Measurements from ENCODE around the gene RPL41. TPM values are rescaled to one million over a fixed set of nuclear protein-coding genes. Genes with fewer than 3 reads are reported as not detected.
"Not testable (repeated sequence)": the region's sequence is repeated elsewhere in the genome, so short reads cannot be mapped to it uniquely, and the experiment has no call there.

The RPL41 gene
- 8,175 TPM for polyA plus RNA-seq (2012; ENCODE audit: missing spikeins)

DNA sequence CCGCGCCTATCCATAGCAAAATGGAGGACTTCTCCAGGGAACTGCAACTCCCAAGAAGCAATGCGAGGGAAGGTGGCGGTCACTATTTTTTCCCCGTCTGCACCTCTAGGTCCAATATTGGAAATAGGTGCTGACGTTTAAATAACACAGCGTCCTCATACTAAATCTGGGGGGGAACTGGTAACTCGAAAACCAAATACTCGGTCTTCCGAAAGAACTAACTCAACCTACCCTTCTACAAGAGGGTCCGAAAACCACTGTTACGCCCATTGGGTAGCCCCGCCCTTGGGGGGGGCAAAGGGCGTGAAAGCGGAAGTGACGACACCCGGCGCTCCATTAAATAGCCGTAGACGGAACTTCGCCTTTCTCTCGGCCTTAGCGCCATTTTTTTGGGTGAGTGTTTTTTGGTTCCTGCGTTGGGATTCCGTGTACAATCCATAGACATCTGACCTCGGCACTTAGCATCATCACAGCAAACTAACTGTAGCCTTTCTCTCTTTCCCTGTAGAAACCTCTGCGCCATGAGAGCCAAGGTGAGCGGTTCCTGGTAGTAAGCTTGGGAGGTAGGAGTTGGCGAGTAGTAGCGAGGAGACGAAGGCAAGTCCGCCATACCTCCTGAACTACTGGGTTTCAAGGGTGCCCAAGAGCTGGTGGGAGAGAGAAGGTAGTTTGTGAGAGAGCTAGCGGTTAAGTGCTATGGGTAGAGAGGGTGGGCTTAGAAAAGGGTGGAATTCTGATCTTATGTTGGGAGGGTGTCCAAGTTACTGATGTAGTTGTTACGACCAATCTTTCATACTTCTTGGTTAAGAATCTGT is at the start of gene RPL41:
Gene RPL41 (plus strand): TSS at position 367 of the 815 bp plus-strand sequence.
- FAIRE-seq (peak; percentile 89), DNase-seq (ENCODE audit: insufficient read length) (peak; percentile 63)
- TF ChIP-seq TAF1 (IDR thresholded peaks at IDR 0.05; ENCODE audit: borderline replicate concordance, low read depth, low read length), result peak; percentile 97
- peak; percentile 100 for TF ChIP-seq POLR2AphosphoS5 (IDR thresholded peaks at IDR 0.05; ENCODE audit: low read depth, low read length)
- peak; percentile 100 for TF ChIP-seq POLR2A (IDR thresholded peaks at IDR 0.05; ENCODE audit: low read depth, low read length)

DNA sequence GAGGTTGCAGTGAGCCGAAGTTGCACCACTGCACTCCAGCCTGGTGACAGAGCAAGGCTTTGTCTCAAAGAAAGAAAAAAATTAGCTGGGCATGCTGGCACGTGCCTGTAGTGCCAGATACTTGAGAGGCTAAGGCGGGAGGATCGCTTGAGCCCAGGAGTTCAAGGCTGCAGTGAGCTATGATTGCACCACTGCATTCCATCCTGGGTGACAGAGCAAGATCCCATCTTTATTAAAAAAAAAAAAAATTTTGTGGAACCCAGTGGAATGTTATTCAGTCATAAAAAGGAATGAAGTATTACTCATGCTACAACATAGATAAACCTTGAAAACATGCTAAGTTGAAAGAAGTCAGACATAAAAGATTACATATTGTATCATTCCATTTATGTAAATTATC is 44.8 kb upstream of the RPL41 start:
- TF ChIP-seq POLR2A (IDR thresholded peaks at IDR 0.05; ENCODE audit: low read depth, low read length) (no peak), TAF1 (IDR thresholded peaks at IDR 0.05; ENCODE audit: borderline replicate concordance, low read depth, low read length) (no peak), POLR2AphosphoS5 (IDR thresholded peaks at IDR 0.05; ENCODE audit: low read depth, low read length) (no peak)
- no peak for FAIRE-seq
- no peak for DNase-seq (ENCODE audit: insufficient read length)

DNA sequence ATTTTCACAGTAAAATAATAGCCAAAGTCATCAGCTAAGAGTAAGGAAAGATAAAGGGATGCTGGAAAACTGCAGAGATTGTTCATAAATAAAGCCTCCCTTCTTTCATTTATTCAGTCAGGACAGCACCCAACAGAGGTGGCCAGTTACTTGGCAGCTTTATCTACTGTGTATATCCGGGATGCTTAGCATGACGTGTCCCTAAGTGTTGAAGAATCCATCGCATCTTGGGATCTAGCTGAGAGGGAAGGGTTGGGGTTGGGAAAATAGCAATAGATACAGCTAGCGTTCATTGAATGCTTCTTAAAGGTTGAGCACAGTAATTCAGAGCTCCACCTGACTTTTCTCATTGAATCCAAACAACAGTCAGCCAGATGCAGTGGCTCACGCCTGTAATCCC is 42.0 kb upstream of the RPL41 start:
- TF ChIP-seq POLR2AphosphoS5 (IDR thresholded peaks at IDR 0.05; ENCODE audit: low read depth, low read length) (no peak), TAF1 (IDR thresholded peaks at IDR 0.05; ENCODE audit: borderline replicate concordance, low read depth, low read length) (no peak), POLR2A (IDR thresholded peaks at IDR 0.05; ENCODE audit: low read depth, low read length) (no peak)
- FAIRE-seq (no peak), DNase-seq (ENCODE audit: insufficient read length) (no peak)

DNA sequence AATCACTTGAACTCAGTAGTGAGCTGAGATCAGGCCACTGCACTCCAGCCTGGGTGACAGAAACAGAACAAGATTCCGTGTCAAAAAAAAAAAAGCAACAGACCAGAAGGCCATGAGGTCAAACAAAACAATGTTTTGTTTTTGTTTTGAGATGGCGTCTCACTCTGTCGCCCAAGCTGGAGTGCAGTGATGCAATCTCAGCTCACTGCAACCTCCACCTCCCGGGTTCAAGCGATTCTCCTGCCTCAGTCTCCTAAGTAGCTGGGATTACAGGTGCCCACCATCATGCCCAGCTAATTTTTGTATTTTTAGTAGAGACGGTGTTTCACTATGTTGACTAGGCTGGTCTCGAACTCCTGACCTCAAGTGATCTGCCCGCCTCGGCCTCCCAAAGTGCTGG is 38.5 kb upstream of the RPL41 start:
- DNase-seq (ENCODE audit: insufficient read length); FAIRE-seq: not testable (repeated sequence)

DNA sequence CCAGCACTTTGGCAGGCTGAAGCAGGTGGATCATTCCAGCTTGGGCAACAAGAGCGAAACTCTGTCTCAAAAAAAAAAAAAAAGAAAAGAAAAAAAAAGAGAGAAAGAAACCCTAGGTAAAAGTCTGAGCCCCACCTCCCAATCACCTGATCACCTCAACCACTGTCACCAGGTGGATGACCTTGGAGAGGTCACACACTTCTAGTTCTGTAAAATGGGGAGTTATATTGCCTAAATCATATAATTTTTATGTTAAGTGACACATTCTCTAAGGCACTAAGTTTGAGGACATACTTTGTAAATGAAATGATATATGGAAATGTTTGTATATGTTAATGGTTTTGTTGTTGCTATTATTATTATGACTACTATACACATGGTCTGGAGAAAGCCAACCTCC is 38.0 kb upstream of the RPL41 start:
- no peak for FAIRE-seq
- no peak for DNase-seq (ENCODE audit: insufficient read length)
- TF ChIP-seq POLR2AphosphoS5 (IDR thresholded peaks at IDR 0.05; ENCODE audit: low read depth, low read length) (no peak), TAF1 (IDR thresholded peaks at IDR 0.05; ENCODE audit: borderline replicate concordance, low read depth, low read length) (no peak), POLR2A (IDR thresholded peaks at IDR 0.05; ENCODE audit: low read depth, low read length) (no peak)

DNA sequence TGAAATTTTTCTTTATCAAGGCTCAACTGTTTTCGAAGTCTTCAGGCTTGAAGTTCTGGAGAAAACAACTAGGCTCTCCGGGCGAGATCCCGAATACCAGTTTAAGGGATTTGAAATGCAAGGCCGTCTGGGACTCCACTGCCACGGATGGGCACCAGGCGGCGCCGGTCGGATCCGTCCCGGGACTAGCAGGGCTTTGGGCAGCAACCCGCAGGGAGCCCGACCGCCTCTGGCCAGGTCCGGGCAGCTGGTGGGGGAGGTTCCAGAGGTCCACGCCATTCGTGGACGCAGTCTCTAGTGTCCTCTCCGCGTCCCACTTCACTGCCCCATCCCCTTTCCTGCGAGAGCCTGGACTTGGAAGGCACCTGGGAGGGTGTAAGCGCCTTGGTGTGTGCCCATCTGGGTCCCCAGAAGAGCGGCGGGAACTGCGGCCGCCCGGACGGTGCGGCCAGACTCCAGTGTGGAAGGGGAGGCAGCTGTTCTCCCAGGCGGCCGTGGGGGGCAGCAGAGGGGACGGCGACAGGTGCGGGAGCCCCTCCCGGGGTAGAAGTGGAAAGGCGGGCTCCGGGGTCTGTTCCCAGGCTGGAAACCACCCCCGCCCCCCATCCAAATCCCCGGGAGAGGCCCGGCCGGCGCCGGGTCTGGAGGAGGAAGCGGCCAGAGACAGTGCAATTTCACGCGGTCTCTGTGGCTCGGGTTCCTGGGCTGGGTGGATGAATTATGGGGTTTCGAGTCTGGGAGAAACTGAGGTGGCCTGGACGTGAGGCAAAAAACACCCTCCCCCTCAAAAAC is 37.3 kb upstream of the RPL41 start:
- FAIRE-seq, result peak; percentile 14
- peak; percentile 81 for DNase-seq (ENCODE audit: insufficient read length)
- TF ChIP-seq POLR2AphosphoS5 (IDR thresholded peaks at IDR 0.05; ENCODE audit: low read depth, low read length), result no peak
- TF ChIP-seq POLR2A (IDR thresholded peaks at IDR 0.05; ENCODE audit: low read depth, low read length), result no peak
- TF ChIP-seq TAF1 (IDR thresholded peaks at IDR 0.05; ENCODE audit: borderline replicate concordance, low read depth, low read length), result no peak

DNA sequence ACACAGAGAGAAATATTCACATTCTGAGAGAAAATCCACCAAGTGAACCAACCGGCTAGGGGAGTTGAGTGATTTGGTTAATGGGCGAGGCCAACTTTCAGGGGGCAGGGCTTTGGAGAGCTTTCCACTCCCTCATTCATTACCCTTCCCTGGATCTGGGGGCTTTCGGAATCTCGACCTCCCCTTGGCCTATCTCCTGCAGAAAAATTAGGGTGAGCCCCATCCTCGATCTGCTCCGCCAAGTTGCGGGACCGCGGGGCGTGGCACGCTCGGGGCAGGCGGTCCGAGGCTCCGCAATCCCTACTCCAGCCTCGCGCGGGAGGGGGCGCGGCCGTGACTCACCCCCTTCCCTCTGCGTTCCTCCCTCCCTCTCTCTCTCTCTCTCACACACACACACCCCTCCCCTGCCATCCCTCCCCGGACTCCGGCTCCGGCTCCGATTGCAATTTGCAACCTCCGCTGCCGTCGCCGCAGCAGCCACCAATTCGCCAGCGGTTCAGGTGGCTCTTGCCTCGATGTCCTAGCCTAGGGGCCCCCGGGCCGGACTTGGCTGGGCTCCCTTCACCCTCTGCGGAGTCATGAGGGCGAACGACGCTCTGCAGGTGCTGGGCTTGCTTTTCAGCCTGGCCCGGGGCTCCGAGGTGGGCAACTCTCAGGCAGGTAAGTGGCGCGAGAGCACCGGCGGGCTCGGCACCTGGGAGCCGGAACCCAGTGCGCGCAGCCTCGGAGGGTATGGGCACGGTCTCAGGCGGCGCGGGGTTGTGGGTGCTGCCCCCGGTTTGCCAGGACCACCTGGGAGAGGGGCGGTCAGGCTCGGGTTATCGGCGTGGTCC is 36.5 kb upstream of the RPL41 start, which contains the start of gene ERBB3:
Gene ERBB3 (plus strand): TSS at position 443 of the 833 bp plus-strand sequence. CDS start 136 bp downstream, at position 579.
- DNase-seq (ENCODE audit: insufficient read length) (peak; percentile 58), FAIRE-seq (no peak)
- TF ChIP-seq POLR2A (IDR thresholded peaks at IDR 0.05; ENCODE audit: low read depth, low read length) (no peak), POLR2AphosphoS5 (IDR thresholded peaks at IDR 0.05; ENCODE audit: low read depth, low read length) (no peak), TAF1 (IDR thresholded peaks at IDR 0.05; ENCODE audit: borderline replicate concordance, low read depth, low read length) (no peak)

DNA sequence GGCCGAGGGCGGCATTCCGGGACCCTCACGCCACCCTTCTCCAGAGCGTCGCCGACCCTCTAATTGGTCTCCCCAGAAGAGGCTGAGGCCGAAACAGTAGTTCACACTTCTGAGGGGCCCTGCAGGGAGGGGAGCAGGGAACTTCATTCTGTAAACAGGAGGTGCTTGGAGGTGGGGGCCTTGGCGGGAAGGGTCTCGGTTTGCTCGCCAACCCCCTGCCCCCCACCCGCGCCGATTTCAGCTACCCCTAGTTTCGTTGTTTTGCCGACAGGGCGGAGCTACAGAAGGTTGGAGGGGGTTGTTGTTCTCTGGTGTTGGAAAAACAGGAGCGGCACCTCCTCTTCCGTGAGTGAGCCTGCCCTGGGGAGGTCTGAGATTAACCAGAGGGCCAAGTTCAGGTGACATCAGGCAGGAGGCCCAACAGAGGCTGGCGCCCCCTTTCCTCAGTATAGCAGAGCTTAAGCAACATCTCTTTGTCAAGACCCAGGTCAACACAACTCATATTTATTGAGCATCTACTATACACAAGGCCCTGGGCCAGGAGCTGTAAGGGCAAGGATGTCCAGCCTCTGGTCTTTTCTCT is 35.8 kb upstream of the RPL41 start:
- TF ChIP-seq POLR2A (IDR thresholded peaks at IDR 0.05; ENCODE audit: low read depth, low read length) (no peak), TAF1 (IDR thresholded peaks at IDR 0.05; ENCODE audit: borderline replicate concordance, low read depth, low read length) (no peak), POLR2AphosphoS5 (IDR thresholded peaks at IDR 0.05; ENCODE audit: low read depth, low read length) (no peak)
- no peak for DNase-seq (ENCODE audit: insufficient read length)
- FAIRE-seq, result no peak

DNA sequence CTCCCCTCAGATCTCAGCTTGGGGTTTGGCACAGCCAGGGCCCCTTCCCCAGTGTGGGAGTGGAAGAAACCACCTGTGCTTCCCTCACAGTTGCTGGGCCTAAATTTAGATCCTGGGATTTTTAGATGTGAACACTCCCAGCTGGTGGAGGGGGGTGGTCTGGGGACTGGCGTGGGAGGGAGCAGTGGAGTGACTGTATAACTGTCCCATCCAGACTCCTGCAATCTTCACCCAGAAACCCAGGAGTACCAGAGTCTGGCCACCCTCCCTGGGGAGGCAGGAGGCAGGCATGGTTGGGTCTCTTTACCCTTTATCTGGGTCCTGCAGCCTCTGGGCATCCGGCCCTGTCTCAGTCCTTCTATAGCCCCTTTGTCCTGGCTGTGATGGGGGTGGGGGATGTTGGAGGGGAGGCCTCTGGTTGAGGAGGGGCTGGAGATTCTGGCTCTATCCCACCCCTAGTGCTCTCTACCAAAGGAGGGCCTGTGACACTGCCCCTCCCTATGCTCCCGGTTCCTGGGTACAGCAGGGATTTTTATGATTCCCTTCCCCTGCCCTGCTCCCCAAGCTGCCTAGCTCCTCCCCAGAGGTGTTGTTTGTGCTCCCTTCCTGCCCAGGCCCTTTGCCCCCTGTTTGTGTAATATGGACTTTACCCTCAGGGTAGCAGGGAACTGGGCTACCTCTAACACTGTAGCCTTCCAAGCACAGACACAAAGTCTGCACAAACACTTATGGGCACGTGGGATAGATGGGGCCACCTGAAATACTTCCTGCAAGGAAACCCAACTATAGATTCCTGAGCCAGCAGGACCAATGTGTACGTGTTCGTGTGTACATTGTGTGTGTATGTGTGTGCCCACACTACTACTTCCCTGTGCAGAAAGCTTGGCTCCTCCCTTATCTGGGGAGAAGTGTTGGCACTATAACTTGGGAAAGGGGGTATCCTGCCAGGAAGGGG is 34.8 kb upstream of the RPL41 start:
- no peak for TF ChIP-seq POLR2AphosphoS5 (IDR thresholded peaks at IDR 0.05; ENCODE audit: low read depth, low read length)
- no peak for TF ChIP-seq POLR2A (IDR thresholded peaks at IDR 0.05; ENCODE audit: low read depth, low read length)
- TF ChIP-seq TAF1 (IDR thresholded peaks at IDR 0.05; ENCODE audit: borderline replicate concordance, low read depth, low read length), result no peak
- DNase-seq (ENCODE audit: insufficient read length) (no peak), FAIRE-seq (no peak)

DNA sequence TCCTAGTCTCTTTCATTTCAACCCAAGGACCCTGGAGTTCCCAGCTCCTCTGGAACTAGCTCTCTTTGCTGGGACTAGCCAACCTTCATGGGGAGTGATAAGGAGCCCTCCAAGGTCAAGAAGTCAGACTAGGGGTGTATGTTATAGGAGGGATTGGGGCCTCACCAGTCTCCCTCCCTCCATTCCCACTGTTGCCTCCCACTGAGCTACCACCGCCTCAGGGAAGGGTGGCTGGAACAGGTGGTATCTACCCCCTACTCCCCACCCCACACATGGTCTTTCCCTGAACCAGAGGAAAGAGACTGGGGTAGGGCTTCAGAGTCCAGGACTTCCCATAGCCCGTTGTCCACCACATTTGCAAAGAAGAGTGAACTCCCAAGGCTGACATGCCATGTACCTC is 34.1 kb upstream of the RPL41 start:
- FAIRE-seq (no peak), DNase-seq (ENCODE audit: insufficient read length) (no peak)
- TF ChIP-seq POLR2A (IDR thresholded peaks at IDR 0.05; ENCODE audit: low read depth, low read length) (no peak), POLR2AphosphoS5 (IDR thresholded peaks at IDR 0.05; ENCODE audit: low read depth, low read length) (no peak), TAF1 (IDR thresholded peaks at IDR 0.05; ENCODE audit: borderline replicate concordance, low read depth, low read length) (no peak)
